Calu3 (cell line): ENCODE results near the gene CEACAM7. TPM values are rescaled to one million over a fixed set of nuclear protein-coding genes. Genes with fewer than 3 reads are reported as not detected.
A peak's percentile ranks its signal among the peaks of the same experiment; 100 is the strongest.

Source experiments
- BruUV-seq: library from RNA; stranded (reverse); fragments of 400-500 nt; replicated peaks from 2 replicates; lab custom pipeline; 2021; lab: Mats Ljungman, UMichigan
- CTCF ChIA-PET: fragments of 300-600 bp; sonication (Branson Sonifier 250); formaldehyde crosslinking; loops from one replicate; lab custom pipeline; 2022; ENCODE audit warnings: antibody characterized with exemption; lab: Charles Lee
- DNase-seq: peaks from one replicate; pipeline ENCODE4 v3.0.0; 2022
- H3K27ac Mint-ChIP-seq: one replicate; pipeline ENCODE4 v1.8.0; 2022; ENCODE audit warnings: mixed read lengths; ENCODE audit not compliant: unreplicated experiment
- H3K27me3 Mint-ChIP-seq: one replicate; pipeline ENCODE4 v1.8.0; 2022; ENCODE audit warnings: mixed read lengths; ENCODE audit not compliant: unreplicated experiment
- H3K36me3 Mint-ChIP-seq: one replicate; pipeline ENCODE4 v1.8.0; 2022; ENCODE audit warnings: mild to moderate bottlenecking, moderate library complexity, mixed read lengths; ENCODE audit not compliant: insufficient read depth, unreplicated experiment
- H3K4me1 Mint-ChIP-seq: one replicate; pipeline ENCODE4 v1.8.0; 2022; ENCODE audit warnings: mild to moderate bottlenecking, low read depth, mixed read lengths; ENCODE audit not compliant: unreplicated experiment
- H3K4me3 Mint-ChIP-seq: one replicate; pipeline ENCODE4 v1.8.0; 2022; ENCODE audit warnings: mild to moderate bottlenecking, low read depth, moderate library complexity, mixed read lengths; ENCODE audit not compliant: unreplicated experiment
- H3K9me3 Mint-ChIP-seq: one replicate; pipeline ENCODE4 v1.8.0; 2022; ENCODE audit warnings: low read depth, mixed read lengths; ENCODE audit not compliant: unreplicated experiment
- CTCF ChIP-seq: fragments of 200-600 bp; IDR thresholded peaks from one replicate; pipeline ENCODE4 v1.8.0; 2022; ENCODE audit warnings: antibody characterized with exemption; ENCODE audit not compliant: unreplicated experiment
- intact Hi-C: fragments of 100-400 bp; cut with micrococcal nuclease; formaldehyde crosslinking; loops from one replicate; pipeline ENCODE4 v1.10.0; 2022; ENCODE audit not compliant: unreplicated experiment
- total RNA-seq: library from RNA; stranded (reverse); gene quantifications from 2 replicates; pipeline ENCODE4 v1.2.3, GENCODE V29; 2022

Gene CEACAM7
- total RNA-seq, 1 experiment from 2014 or later = 5.9 TPM

- TF ChIP-seq CTCF = no peak
- Mint-ChIP-seq H3K9me3 (no peaks in the 10 kb centered on the region), H3K36me3 (peaks cover 13% of the 10 kb centered on the region), H3K27ac (no peak overlapping the region), H3K4me1 (peaks cover 30% of the 10 kb centered on the region), H3K4me3 (no peak overlapping the region), H3K27me3 (peaks cover 18% of the 10 kb centered on the region)
- DNase-seq = peak; percentile 46
- BruUV-seq = no TSS peak
- CTCF ChIA-PET = interaction anchor here (1.5 to 2.7 kb wide), 2 partner anchors 10 to 55 kb away, joined by 3 to 20 read pairs; no protein-coding TSS in a partner anchor
- intact Hi-C loops = no loop called here
Measured at GRCh38 chr19:41696402-41697197, 8.5 kb upstream of the CEACAM7 start.

- Mint-ChIP-seq H3K27me3 (peaks cover 21% of the 10 kb centered on the region), H3K4me1 (peaks cover 39% of the 10 kb centered on the region), H3K36me3 (peaks cover 19% of the 10 kb centered on the region), H3K4me3 (no peak overlapping the region), H3K27ac (no peak overlapping the region), H3K9me3 (no peaks in the 10 kb centered on the region)
- no peak for DNase-seq
- no TSS peak for BruUV-seq
- intact Hi-C loops = no loop called here
- TF ChIP-seq CTCF = no peak
- CTCF ChIA-PET = no interaction called here
Measured at GRCh38 chr19:41695745-41696144, 7.7 kb upstream of the CEACAM7 start.

DNA sequence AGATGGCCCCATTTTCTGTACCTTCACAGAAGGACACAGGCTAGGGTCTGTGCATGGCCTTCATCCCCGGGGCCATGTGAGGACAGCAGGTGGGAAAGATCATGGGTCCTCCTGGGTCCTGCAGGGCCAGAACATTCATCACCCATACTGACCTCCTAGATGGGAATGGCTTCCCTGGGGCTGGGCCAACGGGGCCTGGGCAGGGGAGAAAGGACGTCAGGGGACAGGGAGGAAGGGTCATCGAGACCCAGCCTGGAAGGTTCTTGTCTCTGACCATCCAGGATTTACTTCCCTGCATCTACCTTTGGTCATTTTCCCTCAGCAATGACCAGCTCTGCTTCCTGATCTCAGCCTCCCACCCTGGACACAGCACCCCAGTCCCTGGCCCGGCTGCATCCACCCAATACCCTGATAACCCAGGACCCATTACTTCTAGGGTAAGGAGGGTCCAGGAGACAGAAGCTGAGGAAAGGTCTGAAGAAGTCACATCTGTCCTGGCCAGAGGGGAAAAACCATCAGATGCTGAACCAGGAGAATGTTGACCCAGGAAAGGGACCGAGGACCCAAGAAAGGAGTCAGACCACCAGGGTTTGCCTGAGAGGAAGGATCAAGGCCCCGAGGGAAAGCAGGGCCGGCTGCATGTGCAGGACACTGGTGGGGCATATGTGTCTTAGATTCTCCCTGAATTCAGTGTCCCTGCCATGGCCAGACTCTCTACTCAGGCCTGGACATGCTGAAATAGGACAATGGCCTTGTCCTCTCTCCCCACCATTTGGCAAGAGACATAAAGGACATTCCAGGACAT, 7.0 kb upstream of the CEACAM7 start:
- CTCF ChIA-PET = interaction anchor here (1.4 kb wide), 1 partner anchor 53 kb away, joined by 5 read pairs; no protein-coding TSS in a partner anchor
- BruUV-seq = no TSS peak
- Mint-ChIP-seq H3K4me1 (peaks cover 40% of the 10 kb centered on the region), H3K9me3 (no peaks in the 10 kb centered on the region), H3K27ac (no peak overlapping the region), H3K36me3 (peaks cover 17% of the 10 kb centered on the region), H3K4me3 (no peak overlapping the region), H3K27me3 (peaks cover 21% of the 10 kb centered on the region)
- DNase-seq = no peak
- TF ChIP-seq CTCF = no peak
- intact Hi-C loops = loop anchor here (5.0 kb wide), 1 partner anchor 53 kb away; no protein-coding TSS in a partner anchor

GRCh38 chr19:41694196-41694595, 6.1 kb upstream of the CEACAM7 start:
- no TSS peak for BruUV-seq
- Mint-ChIP-seq H3K27ac (no peak overlapping the region), H3K4me1 (peaks cover 32% of the 10 kb centered on the region), H3K36me3 (peaks cover 13% of the 10 kb centered on the region), H3K9me3 (no peaks in the 10 kb centered on the region), H3K4me3 (no peak overlapping the region), H3K27me3 (peaks cover 21% of the 10 kb centered on the region)
- TF ChIP-seq CTCF = no peak
- intact Hi-C loops = loop anchor here (5.0 kb wide), 1 partner anchor 52 kb away; no protein-coding TSS in a partner anchor
- no peak for DNase-seq
- CTCF ChIA-PET = interaction anchor here (1.4 kb wide), 1 partner anchor 52 kb away, joined by 5 read pairs; no protein-coding TSS in a partner anchor
